ENCODE measurements around the gene EPS8L1. TPM values are rescaled to one million over a fixed set of nuclear protein-coding genes. Genes with fewer than 3 reads are reported as not detected.
"Not testable (repeated sequence)": the region's sequence is repeated elsewhere in the genome, so short reads cannot be mapped to it uniquely, and the experiment has no call there.

EPS8L1 gene
- total RNA-seq, 1 donor from 2014 or later: 30.5 TPM

GRCh38 chr19:55048446-55048845 lies 27.2 kb upstream of the EPS8L1 start:
- no peaks in the 10 kb centered on the region for H3K27me3 ChIP-seq (ENCODE audit: control insufficient read depth, insufficient read depth, low read length)
- DNase-seq (ENCODE audit: low read depth): no peak
- H3K36me3 ChIP-seq (ENCODE audit: control insufficient read depth, insufficient read depth, low read length): peaks cover 4% of the 10 kb centered on the region
- TF ChIP-seq CTCF (IDR thresholded peaks at IDR 0.05; ENCODE audit: insufficient read depth, low read length, poor library complexity, severe bottlenecking): no peak
- H3K4me3 ChIP-seq (ENCODE audit: low read depth, low read length): no peak overlapping the region

- no peak for DNase-seq (ENCODE audit: low read depth)
- no peak for TF ChIP-seq CTCF (IDR thresholded peaks at IDR 0.05; ENCODE audit: insufficient read depth, low read length, poor library complexity, severe bottlenecking)
- H3K36me3 ChIP-seq (ENCODE audit: control insufficient read depth, insufficient read depth, low read length): peaks cover 1% of the 10 kb centered on the region
- H3K27me3 ChIP-seq (ENCODE audit: control insufficient read depth, insufficient read depth, low read length): no peaks in the 10 kb centered on the region
- H3K4me3 ChIP-seq (ENCODE audit: low read depth, low read length): no peak overlapping the region
These were observed 24.7 kb upstream of the EPS8L1 start for GRCh38 chr19:55050749-55051532.

- Histone ChIP-seq H3K36me3 (ENCODE audit: control insufficient read depth, insufficient read depth, low read length) (no peaks in the 10 kb centered on the region), H3K27me3 (ENCODE audit: control insufficient read depth, insufficient read depth, low read length) (no peaks in the 10 kb centered on the region), H3K4me3 (ENCODE audit: low read depth, low read length) (no peak overlapping the region)
- DNase-seq (ENCODE audit: low read depth): no peak
- no peak for TF ChIP-seq CTCF (IDR thresholded peaks at IDR 0.05; ENCODE audit: insufficient read depth, low read length, poor library complexity, severe bottlenecking)
These were observed 21.9 kb upstream of the EPS8L1 start for GRCh38 chr19:55053735-55054134.

GRCh38 chr19:55056827-55057226 lies 18.8 kb upstream of the EPS8L1 start:
- no peaks in the 10 kb centered on the region for H3K36me3 ChIP-seq (ENCODE audit: control insufficient read depth, insufficient read depth, low read length)
- no peak for TF ChIP-seq CTCF (IDR thresholded peaks at IDR 0.05; ENCODE audit: insufficient read depth, low read length, poor library complexity, severe bottlenecking)

GRCh38 chr19:55058781-55059610 lies 16.7 kb upstream of the EPS8L1 start:
- no peak for DNase-seq (ENCODE audit: low read depth)
- TF ChIP-seq CTCF (IDR thresholded peaks at IDR 0.05; ENCODE audit: insufficient read depth, low read length, poor library complexity, severe bottlenecking): no peak
- H3K27me3 ChIP-seq (ENCODE audit: control insufficient read depth, insufficient read depth, low read length): peaks cover 3% of the 10 kb centered on the region
- no peak overlapping the region for H3K4me3 ChIP-seq (ENCODE audit: low read depth, low read length)
- no peaks in the 10 kb centered on the region for H3K36me3 ChIP-seq (ENCODE audit: control insufficient read depth, insufficient read depth, low read length)

More at GRCh38 chr19:55056827-55057226, 18.8 kb upstream of the EPS8L1 start:
- no peak for DNase-seq (ENCODE audit: low read depth)
- Histone ChIP-seq H3K27me3 (ENCODE audit: control insufficient read depth, insufficient read depth, low read length) (no peaks in the 10 kb centered on the region), H3K4me3 (ENCODE audit: low read depth, low read length) (no peak overlapping the region)

GRCh38 chr19:55060287-55060686 lies 15.4 kb upstream of the EPS8L1 start:
- not testable (repeated sequence) for DNase-seq (ENCODE audit: low read depth); H3K4me3 ChIP-seq (ENCODE audit: low read depth, low read length); H3K27me3 ChIP-seq (ENCODE audit: control insufficient read depth, insufficient read depth, low read length); H3K36me3 ChIP-seq (ENCODE audit: control insufficient read depth, insufficient read depth, low read length)

Data from kidney epithelial cell (primary cell).